NCI-H146 treated with DMSO at 0.1 percent for 48 hours (cell line): ENCODE results near the gene TCF12.
A peak's percentile ranks its signal among the peaks of the same experiment; 100 is the strongest.

ENCODE experiments used
- DNase-seq: peaks from one replicate; lab custom pipeline; 2025; ENCODE audit not compliant: unreplicated experiment; lab: John Stamatoyannopoulos, UW

TCF12 gene

GRCh38 chr15:57203906-57204305 lies 285.5 kb downstream of the TCF12 start:
- DNase-seq, result no peak

- no peak for DNase-seq
These were observed 286.8 kb downstream of the TCF12 start for GRCh38 chr15:57205027-57205855.

GRCh38 chr15:57205996-57206395 lies 287.6 kb downstream of the TCF12 start:
- DNase-seq, result no peak

DNA sequence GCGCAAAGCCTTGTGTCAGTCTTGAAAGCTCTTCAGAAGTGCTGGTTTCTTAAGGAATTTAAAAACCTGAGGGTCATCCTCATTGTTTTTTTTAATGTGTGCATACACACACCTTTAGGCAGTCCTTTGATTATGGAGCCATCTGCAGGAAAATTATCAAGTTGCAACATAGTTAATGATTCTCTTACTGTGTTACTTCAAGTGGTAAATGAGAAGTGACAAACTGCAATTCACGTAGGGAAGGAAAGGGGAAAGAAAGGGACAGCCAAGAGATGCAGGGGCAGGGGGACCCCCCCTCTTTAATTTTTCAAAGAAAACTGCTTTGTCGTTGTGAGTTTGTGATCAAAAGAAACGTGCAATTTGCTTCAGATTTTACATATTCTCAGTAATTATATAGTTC lies 295.4 kb downstream of the TCF12 start:
- peak; percentile 44 for DNase-seq

GRCh38 chr15:57215326-57215725 lies 296.9 kb downstream of the TCF12 start:
- DNase-seq, result no peak

- DNase-seq, result no peak
These were observed 297.4 kb downstream of the TCF12 start for GRCh38 chr15:57215881-57216280.

- no peak for DNase-seq
These were observed 297.8 kb downstream of the TCF12 start for GRCh38 chr15:57216288-57216687.

DNA sequence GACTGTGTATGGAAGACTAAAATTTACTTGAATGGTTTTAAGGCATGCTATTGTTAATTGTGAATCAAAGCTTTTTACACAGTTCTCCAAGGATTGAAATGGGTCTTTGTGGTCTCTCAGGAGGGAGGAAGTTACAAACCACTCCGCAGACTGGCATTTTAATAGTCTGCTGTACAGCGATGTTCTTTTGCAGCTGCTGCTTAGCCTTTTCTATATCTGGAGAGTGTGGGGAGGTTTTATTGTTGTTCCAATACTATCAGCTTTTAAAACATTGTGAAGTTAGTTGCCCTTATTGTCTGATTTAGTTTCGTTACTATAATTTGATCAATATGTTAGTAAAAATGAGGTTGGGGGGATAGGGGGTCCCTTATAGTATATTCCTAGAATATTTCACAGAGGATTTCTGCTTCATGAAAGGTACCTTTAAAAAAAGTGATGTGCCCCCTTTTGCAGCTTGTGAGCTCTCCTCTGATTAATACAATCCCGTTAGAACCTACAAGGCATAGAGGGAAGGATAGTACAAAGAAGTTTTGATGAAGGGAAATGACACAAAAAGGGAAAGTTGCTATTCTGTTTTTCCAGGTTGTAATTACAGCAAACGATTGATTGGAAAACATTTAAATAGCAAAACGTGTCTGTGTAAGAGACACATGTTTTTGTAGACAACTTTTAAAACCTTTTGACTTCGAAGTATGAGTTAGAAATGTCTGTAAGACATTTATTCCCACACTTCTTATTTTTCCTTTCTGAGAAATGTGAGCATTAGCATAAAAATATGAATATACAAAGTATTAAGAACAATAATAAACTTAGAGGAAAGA lies 299.5 kb downstream of the TCF12 start:
- DNase-seq, result no peak

DNA sequence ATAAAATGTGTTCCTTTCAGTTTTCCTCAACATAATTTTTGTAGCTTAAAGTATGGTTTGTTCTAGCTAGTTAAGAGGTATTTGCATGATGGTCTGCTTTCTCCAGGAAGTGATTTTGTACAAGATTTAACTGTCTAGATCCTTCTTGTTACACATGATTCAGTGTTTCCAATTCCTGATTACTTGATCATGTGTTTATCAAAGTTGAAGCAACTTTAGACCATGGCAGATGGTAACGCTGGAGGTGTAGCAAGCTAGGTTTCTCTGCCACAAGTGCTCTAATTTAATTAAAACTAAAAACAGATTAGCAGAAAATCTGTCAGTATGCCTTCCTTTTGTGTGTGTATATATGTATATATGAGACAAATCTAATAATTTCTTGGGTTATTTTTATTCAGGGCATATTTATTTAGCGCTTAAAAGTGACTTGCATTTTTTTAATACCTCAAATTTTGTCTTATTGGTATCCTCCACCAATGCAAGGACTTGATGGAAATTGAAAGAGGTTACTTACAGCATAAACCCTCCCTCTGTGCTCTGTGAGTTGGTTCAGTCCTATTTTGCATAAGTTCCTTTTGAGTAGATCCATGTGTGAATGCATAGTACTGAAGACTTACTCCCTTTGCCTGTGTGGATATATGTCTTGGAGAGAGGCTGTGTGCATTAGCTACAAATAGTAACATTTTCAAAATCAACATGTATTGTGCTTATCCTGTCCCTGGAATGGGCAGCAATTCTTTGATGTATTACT lies 300.6 kb downstream of the TCF12 start:
- DNase-seq, result peak; percentile 87

DNA sequence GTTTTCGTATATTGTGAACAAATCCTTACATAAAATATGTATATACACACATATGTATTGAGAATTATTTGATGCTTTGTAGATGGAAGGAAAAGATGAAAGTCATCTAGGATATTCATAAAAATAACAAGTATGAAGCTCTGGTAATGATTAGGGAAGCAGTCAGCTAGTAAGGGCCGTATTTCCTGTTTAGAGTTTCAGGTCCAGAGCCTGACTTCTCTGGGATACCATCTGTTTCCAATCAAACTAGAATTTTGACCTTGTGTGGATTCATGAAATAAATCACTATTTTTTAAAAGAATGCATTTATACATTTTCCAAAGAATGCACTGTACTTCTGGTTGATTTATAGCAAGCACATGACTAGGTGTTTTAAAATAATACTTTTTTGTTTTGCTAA lies 301.8 kb downstream of the TCF12 start:
- no peak for DNase-seq

DNA sequence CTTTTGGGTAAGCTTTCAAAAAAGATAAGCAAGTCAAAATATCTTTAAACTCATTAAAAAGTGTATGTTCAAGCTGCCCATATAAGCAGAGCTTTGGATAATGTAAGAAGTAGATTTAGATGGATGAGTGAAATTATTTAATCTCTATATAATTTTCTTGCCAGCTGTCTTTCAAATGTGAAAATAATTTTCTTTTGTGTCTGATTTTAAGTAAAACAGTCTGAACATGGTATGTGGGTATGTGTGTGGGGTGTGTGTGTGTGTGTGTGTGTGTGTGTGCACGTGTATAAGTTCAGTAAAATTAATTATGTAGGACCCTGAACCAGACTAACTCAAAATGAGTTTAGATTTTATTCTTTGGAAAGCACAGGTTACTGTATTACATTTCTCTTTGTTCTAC lies 302.7 kb downstream of the TCF12 start:
- peak; percentile 39 for DNase-seq

DNA sequence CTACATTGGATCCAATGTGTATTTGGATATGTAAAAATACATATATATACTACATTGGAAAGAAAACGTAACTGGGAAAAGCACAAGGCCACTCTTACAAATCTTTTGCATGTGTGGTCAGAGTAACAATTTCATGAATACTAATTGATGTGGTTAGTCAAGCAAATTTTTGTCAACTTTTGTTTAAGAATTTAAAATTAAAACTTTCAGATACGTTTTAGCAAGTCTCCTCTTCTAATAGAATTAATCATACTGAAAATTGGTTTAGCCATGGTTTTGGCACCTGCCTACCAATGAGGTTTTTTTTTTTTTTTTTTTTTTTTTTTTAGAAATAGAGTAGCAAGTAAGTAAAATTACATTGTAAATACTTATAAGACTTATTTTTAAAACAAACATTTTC lies 304.9 kb downstream of the TCF12 start:
- no peak for DNase-seq

GRCh38 chr15:57223887-57224286 lies 305.4 kb downstream of the TCF12 start:
- DNase-seq, result no peak

- no peak for DNase-seq
These were observed 306.2 kb downstream of the TCF12 start for GRCh38 chr15:57224664-57225063.

DNA sequence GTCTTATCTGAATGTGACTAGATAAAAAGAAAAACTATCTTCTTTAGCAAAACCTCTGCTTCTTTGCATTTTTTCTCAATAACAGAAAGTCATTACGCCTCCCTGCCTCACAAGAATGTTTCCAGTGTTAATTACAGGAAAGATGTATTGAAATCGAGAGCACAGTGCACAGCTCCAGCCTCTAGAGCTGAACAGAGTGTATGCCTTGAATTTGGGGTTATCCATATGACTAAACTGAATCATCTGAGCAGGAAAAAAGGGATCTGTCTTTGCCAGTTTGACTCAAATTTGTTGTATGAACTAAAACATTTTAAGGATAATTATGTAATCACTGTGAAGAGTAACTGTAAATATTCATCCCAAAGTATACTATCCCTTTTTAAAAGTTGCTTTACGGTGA lies 308.7 kb downstream of the TCF12 start:
- no peak for DNase-seq

DNA sequence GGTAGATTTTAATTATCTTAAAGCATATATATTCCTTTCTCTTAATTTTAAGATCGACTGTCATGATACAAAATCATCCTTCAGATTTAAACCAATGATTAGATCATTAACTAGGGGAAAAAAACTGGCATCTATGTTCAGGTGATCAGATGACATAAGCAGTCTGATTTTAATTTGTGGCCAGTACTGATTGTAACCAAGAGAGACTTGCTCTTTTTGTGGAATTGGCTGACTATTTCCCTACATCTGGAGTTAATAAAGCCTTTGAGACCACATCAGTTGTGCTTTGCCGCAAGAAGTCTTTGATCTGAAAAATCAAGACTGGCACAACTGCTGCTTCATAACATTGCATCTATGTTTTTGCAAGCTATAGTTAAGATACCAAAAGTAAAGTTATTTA lies 309.5 kb downstream of the TCF12 start:
- no peak for DNase-seq

GRCh38 chr15:57228395-57228794 lies 310.0 kb downstream of the TCF12 start:
- no peak for DNase-seq

DNA sequence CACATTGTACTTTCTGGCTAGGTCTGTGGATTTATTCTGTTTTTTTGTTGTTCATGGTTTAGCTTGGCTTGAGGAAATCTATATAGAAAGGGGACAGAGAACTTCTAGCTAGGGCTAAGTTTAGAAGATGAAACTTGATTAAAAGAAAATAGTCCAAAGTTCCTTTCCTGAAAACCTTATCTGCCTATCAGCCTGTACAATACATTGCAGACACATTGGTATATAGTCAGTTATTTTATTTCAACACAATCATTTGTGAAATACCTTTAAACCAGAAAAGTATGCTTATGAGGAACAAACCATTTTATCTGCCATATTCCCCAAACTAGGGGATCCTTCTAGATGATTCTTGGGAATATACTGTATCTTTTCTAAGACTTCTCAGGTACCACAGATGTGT lies 310.6 kb downstream of the TCF12 start:
- DNase-seq, result no peak

- no peak for DNase-seq
These were observed 313.1 kb downstream of the TCF12 start for GRCh38 chr15:57231559-57231958.

GRCh38 chr15:57234156-57234555 lies 315.7 kb downstream of the TCF12 start:
- DNase-seq, result no peak

GRCh38 chr15:57235186-57235585 lies 316.7 kb downstream of the TCF12 start:
- DNase-seq, result no peak

DNA sequence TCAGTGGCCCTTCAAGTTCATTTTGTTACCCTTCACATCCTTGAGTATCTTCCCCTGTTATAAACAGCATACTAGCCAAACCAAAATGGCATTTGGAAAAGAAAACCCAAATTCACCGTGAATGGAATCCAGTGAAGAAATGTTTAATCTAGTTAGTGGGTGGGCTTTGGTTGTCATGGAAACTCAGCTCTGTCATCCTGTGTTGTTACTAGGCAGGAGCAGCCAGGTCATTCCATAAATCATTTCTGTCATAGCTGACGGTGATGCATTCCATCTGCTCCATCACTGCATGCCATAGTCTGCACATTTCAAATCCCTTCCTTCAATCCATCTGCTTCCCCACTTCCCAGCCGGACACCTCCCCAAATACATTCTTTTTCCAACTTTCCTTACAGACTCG lies 317.4 kb downstream of the TCF12 start:
- DNase-seq, result peak; percentile 55
